NCI-H2196 (cell line): Measurements from ENCODE around the gene KCTD16.

ENCODE experiments used
- DNase-seq: peaks from one replicate; lab custom pipeline; 2025; ENCODE audit not compliant: unreplicated experiment; lab: John Stamatoyannopoulos, UW

KCTD16 gene

GRCh38 chr5:144504929-144505577, 334.4 kb downstream of the KCTD16 start:
- DNase-seq: no peak

- DNase-seq: no peak
Observed at GRCh38 chr5:144510845-144511579, 340.3 kb downstream of the KCTD16 start.

- DNase-seq: no peak
Observed at GRCh38 chr5:144511580-144512072, 341.0 kb downstream of the KCTD16 start.

GRCh38 chr5:144522698-144523097, 352.0 kb downstream of the KCTD16 start:
- DNase-seq: no peak

- DNase-seq: no peak
Observed at GRCh38 chr5:144525000-144525399, 354.3 kb downstream of the KCTD16 start.

- no peak for DNase-seq
Observed at GRCh38 chr5:144531188-144531587, 360.5 kb downstream of the KCTD16 start.
